ENCODE results near the gene APOC4.

The APOC4 gene

GRCh38 chr19:44993926-44994537, 52.0 kb downstream of the APOC4 start:
- no peak for DNase-seq

All from right kidney (tissue), 1 donor.